ENCODE measurements around the gene PRR3. TPM values are rescaled to one million over a fixed set of nuclear protein-coding genes. Genes with fewer than 3 reads are reported as not detected.

PRR3 gene
- total and polyA plus RNA-seq, 9 of the 15 experiments (the other 6 are each of a cell fraction or from before 2014, with no cell fraction given): 23.5 to 59.6 (median 28.8) TPM

- TF ChIP-seq DEAF1 (CRISPR knock-in tag; IDR thresholded peaks at IDR 0.05) (peak; percentile 8; the same call in 1 of the 2 replicates), KDM4B (IDR thresholded peaks at IDR 0.05; ENCODE audit: borderline replicate concordance in 2 of 2, low read depth in 1 of 2) (no peak), ZHX1 (conservative IDR thresholded peaks at IDR 0.05; ENCODE audit: low read length) (no peak), HDAC3 (IDR thresholded peaks at IDR 0.05; ENCODE audit: borderline replicate concordance, partially characterized antibody) (no peak), RREB1 (CRISPR knock-in tag; IDR thresholded peaks at IDR 0.05) (no peak), STAT6 (CRISPR knock-in tag; IDR thresholded peaks at IDR 0.05) (0 out of 2 replicates have a peak, but pooled peaks have one; percentile 21), THRAP3 (IDR thresholded peaks at IDR 0.05; ENCODE audit: borderline replicate concordance) (no peak), BRF2 (IDR thresholded peaks at IDR 0.05; ENCODE audit: borderline replicate concordance, insufficient read depth, insufficient read length) (no peak), PREB (CRISPR knock-in tag; IDR thresholded peaks at IDR 0.05) (no peak)
These were observed 537 bp downstream of the PRR3 start (continued) for GRCh38 chr6:30557683-30557981.
